ENCODE results near the gene GOLM1. TPM values are rescaled to one million over a fixed set of nuclear protein-coding genes. Genes with fewer than 3 reads are reported as not detected.

GOLM1 gene
- total RNA-seq, 1 donor from 2014 or later, result 111 TPM

DNA sequence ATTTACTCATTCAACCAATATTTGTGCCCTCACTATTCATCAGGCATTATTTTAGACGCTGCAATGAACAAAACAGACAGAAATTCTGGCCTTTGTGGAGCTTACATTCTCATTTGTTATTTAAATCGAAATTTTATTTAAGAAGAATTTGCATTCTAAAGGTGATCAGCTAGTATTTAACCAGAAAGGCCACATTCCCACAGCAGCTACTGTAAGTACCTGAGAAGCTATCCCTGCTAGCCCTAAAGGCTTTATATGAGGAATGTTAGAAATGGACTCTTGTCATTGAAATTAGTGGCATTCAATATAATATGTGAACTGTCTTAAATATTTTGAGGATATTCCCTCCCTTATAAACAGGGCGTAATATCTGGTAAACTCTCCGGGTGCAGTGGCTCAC lies 35.0 kb upstream of the GOLM1 start:
- H3K27ac Mint-ChIP-seq (ENCODE audit: unreplicated experiment), result no peak overlapping the region
- H3K9me3 Mint-ChIP-seq, result peaks cover 2% of the 10 kb centered on the region
- TF ChIP-seq, protein P1, sequence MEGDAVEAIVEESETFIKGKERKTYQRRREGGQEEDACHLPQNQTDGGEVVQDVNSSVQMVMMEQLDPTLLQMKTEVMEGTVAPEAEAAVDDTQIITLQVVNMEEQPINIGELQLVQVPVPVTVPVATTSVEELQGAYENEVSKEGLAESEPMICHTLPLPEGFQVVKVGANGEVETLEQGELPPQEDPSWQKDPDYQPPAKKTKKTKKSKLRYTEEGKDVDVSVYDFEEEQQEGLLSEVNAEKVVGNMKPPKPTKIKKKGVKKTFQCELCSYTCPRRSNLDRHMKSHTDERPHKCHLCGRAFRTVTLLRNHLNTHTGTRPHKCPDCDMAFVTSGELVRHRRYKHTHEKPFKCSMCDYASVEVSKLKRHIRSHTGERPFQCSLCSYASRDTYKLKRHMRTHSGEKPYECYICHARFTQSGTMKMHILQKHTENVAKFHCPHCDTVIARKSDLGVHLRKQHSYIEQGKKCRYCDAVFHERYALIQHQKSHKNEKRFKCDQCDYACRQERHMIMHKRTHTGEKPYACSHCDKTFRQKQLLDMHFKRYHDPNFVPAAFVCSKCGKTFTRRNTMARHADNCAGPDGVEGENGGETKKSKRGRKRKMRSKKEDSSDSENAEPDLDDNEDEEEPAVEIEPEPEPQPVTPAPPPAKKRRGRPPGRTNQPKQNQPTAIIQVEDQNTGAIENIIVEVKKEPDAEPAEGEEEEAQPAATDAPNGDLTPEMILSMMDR (conservative IDR thresholded peaks at IDR 0.05), result no peak
- no peak overlapping the region for H3K4me3 Mint-ChIP-seq
- H3K27me3 Mint-ChIP-seq (ENCODE audit: low read depth), result no peaks in the 10 kb centered on the region
- no peak for DNase-seq (ENCODE audit: low read depth, low spot score)
- H3K36me3 Mint-ChIP-seq (ENCODE audit: low read depth), result no peaks in the 10 kb centered on the region
- no peaks in the 10 kb centered on the region for H3K4me1 Mint-ChIP-seq

DNA sequence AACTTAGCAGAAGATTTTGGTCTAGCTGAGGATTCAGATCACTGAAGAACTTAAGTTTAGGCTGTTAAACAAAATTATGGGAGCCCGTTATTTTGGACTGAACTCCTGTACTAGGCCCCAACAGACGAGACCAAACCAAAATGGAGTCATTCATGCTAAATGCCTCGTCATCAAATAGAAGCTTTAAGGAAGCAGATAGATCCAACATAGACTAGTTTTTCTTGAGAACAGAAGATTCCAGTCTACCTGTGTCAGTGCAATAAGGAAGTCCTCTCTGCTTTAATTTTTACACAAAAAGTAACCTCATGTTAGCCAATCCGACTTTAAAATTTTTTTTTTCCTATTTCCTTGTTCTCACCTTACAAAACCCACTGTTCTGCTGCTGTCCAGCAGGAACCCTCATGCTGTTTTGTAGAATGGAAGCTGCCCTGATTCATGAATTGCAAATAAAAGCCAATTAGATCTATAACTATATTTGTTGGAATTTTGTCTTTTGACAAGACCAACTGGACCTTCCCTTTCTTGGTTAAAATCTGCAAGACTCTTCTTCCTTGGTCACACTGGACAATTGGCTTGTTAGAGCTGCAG lies 29.0 kb upstream of the GOLM1 start:
- peak overlapping the region; percentile 3 for H3K27ac Mint-ChIP-seq (ENCODE audit: unreplicated experiment)
- no peak for DNase-seq (ENCODE audit: low read depth, low spot score)
- H3K27me3 Mint-ChIP-seq (ENCODE audit: low read depth), result no peaks in the 10 kb centered on the region
- TF ChIP-seq, protein P1 (conservative IDR thresholded peaks at IDR 0.05), result no peak
- H3K36me3 Mint-ChIP-seq (ENCODE audit: low read depth), result no peaks in the 10 kb centered on the region
- H3K4me3 Mint-ChIP-seq, result no peak overlapping the region
- peaks cover 26% of the 10 kb centered on the region for H3K4me1 Mint-ChIP-seq
- peaks cover 2% of the 10 kb centered on the region for H3K9me3 Mint-ChIP-seq

DNA sequence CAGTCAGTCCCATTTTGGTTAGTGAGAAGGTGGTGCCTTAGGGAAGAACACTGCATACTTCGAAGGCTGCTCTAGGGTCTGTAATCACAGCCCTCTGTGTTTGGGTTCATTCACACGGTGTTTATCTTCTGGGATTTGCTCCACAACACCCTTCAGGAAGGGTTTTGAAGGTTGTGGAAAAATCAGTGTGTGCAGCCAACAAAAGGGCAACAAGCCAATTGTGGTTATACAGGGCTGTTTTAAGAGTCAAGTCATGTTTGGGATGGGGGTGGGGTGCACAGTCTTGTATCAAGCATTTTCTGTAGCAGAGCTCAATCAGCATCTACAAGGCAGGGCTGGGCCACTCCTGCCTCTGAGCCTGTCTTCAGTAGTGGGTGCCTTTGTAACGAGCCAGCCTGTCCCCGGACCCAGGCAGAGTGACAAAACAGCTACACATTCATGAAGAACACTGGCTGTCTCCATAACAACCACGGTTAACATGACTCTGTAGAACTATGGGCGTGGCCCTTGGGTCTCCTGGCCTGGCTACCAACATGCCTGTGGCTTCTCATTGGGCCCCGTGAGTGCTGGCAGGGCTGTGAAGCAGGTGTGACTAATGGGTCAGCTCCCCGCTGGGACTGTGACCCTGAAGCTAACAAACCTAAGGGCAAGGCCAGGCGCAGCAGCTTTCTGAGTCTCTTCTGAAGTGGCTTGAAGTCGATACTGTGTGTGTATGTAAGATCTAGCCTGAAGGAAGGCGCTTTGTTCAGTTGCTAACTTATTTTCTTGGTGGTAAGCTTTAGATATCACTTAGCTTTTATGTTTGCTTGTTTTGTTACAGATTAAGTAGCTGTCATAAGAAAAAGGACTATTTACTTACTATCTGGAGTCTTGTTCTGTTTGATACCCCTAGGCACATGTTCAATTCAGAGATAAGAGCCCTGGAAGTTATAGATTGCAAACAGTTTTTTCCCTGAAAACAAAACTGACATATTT lies 27.9 kb upstream of the GOLM1 start:
- no peaks in the 10 kb centered on the region for H3K36me3 Mint-ChIP-seq (ENCODE audit: low read depth)
- no peaks in the 10 kb centered on the region for H3K27me3 Mint-ChIP-seq (ENCODE audit: low read depth)
- peaks cover 29% of the 10 kb centered on the region for H3K4me1 Mint-ChIP-seq
- H3K9me3 Mint-ChIP-seq, result peaks cover 2% of the 10 kb centered on the region
- H3K4me3 Mint-ChIP-seq, result peak overlapping the region; percentile 64
- DNase-seq (ENCODE audit: low read depth, low spot score), result peak; percentile 62
- TF ChIP-seq, protein P1 (conservative IDR thresholded peaks at IDR 0.05), result no peak
- peak overlapping the region; percentile 95 for H3K27ac Mint-ChIP-seq (ENCODE audit: unreplicated experiment)

GRCh38 chr9:86122311-86122710 lies 23.0 kb upstream of the GOLM1 start:
- Mint-ChIP-seq H3K27ac (ENCODE audit: unreplicated experiment) (no peak overlapping the region), H3K4me1 (peaks cover 22% of the 10 kb centered on the region), H3K36me3 (ENCODE audit: low read depth) (no peaks in the 10 kb centered on the region), H3K4me3 (no peak overlapping the region), H3K9me3 (no peaks in the 10 kb centered on the region), H3K27me3 (ENCODE audit: low read depth) (no peaks in the 10 kb centered on the region)
- DNase-seq (ENCODE audit: low read depth, low spot score), result no peak
- TF ChIP-seq, protein P1 (conservative IDR thresholded peaks at IDR 0.05), result no peak

GRCh38 chr9:86119457-86119856 lies 20.1 kb upstream of the GOLM1 start:
- Mint-ChIP-seq H3K36me3 (ENCODE audit: low read depth) (no peaks in the 10 kb centered on the region), H3K27ac (ENCODE audit: unreplicated experiment) (no peak overlapping the region), H3K9me3 (peaks cover 2% of the 10 kb centered on the region), H3K4me3 (no peak overlapping the region), H3K4me1 (peaks cover 12% of the 10 kb centered on the region), H3K27me3 (ENCODE audit: low read depth) (no peaks in the 10 kb centered on the region)
- no peak for DNase-seq (ENCODE audit: low read depth, low spot score)
- TF ChIP-seq, protein P1 (conservative IDR thresholded peaks at IDR 0.05), result no peak
